Fibroblast of upper back skin (primary cell): ENCODE data around the gene FRMPD1.
"Not testable (repeated sequence)": the region's sequence is repeated elsewhere in the genome, so short reads cannot be mapped to it uniquely, and the experiment has no call there.

Source experiments
- DNase-seq: peaks from one replicate; pipeline ENCODE4 v3.0.0-alpha.2; 2013

Gene FRMPD1

DNA sequence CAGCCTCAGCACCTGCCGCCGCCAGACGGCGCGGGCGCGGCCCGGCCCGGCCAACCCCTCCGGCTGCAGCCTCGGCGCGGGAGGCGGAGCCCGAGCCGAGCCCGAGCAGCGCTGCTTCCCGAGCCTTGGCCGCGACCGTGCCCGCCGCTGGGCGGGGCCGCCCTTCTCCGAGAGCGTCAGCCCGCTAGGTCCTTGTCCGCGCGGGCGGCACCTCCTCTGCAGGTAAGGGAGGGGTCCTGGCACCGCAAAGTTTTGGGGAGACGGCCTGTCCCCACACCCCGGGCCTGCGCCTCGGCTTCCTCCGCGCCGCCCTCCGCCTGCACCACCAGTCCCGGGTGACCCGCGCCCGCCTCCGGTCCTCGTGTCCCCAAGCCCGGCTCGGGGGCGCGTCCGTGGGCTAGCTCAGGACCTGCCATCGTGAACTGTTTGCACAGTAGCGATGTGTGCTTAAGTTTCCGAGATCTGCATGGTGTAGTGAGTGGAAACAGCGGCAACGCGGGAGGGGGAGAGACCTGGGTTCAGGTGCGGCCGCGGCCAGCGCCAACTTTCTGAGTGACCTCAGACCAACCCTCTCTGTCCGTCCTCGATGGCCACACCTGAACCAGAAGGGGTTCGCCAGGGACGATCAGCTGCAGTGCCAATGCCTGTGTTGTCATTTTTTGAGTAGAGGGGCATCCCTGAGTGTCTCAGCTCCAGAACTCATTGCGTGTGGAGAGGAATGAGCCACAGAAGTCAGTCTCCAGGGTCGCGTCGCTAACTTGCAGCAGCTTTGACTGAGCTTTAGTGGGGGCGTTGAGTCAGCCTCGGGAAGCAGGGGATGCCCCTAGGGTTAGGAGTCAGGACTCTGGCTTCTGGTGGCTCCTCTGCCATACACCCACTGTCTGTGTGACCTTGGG is at the start of gene FRMPD1:
FRMPD1 (plus strand) TSS at position 82 of the 896 bp plus-strand sequence. CDS start 41,688 bp downstream, outside the sequence.
- peak; percentile 10 for DNase-seq

DNA sequence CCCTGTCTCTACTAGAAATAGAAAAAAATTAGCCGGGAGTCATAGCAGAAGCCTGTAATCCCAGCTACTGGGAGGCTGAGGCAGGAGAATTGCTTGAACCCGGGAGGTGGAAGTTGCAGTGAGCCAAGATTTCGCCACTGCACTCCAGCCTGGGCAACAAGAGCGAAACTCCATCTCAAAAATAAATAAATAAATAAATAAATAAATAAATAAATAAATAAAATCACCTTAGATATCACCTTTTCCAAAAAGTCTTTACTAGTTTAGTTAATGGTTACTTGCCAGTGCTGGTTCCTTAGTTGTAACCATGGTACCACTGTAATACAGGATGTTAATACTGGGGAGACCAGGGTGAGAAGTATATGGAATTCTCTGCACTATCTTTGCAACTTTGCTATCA is 48.7 kb upstream of the FRMPD1 start:
- not testable (repeated sequence) for DNase-seq

GRCh38 chr9:37602817-37603216 is 47.9 kb upstream of the FRMPD1 start:
- no peak for DNase-seq

GRCh38 chr9:37604296-37604695 is 46.5 kb upstream of the FRMPD1 start:
- DNase-seq: no peak

DNA sequence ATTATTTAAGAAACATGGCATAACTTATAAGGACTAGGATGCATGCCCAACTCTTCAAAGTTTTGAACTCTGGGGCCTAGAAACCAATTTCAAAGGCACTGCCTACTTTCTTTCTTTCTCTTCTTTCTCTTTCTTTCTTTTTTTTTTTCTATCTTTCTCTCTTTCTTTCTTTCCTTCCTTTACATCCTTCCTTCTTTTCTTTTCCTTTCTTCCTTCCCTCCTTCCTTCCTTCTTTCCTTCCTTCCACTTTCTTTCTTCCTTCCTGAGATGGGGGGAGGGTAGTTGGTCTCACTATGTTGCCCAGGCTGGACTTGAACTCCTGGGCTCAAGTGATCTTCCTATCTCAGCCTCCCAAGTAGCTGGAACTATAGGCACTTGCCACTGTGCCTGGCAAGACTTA is 42.5 kb upstream of the FRMPD1 start:
- DNase-seq: no peak

DNA sequence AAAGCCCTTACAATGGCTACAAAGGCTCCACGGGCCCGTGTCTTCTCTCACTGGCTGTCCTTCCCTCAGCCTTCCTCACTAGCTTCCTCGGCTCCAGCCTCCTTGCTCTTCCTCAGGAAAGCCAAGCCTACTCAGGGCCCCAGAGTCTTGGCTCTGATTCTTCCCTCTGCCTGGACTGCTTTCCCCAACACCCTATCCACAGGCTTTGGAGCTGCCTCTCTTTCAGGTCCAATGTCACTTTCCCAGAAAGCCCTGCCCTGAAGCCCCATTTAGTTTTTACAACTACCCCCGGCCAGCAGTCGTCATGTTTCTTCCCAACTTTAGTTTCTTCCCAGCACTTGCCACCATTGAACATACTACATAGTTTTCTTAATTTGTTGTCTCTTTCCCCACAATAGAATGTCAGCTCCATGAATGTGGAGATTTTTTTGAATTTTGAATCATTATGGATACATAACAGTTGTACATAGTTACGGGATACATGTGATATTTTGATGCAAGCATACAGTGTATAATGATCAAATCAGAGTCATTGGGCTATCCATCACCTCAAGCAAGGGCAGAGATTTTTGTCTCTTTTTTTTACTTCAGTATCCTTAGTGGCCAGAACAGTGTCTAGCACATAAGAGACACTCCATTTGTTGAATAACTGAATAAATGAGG is 40.9 kb upstream of the FRMPD1 start:
- no peak for DNase-seq

- no peak for DNase-seq
These were observed 39.7 kb upstream of the FRMPD1 start for GRCh38 chr9:37611014-37611413.

GRCh38 chr9:37611961-37612360 is 38.8 kb upstream of the FRMPD1 start:
- no peak for DNase-seq

GRCh38 chr9:37617161-37617560 is 33.6 kb upstream of the FRMPD1 start:
- DNase-seq: no peak

DNA sequence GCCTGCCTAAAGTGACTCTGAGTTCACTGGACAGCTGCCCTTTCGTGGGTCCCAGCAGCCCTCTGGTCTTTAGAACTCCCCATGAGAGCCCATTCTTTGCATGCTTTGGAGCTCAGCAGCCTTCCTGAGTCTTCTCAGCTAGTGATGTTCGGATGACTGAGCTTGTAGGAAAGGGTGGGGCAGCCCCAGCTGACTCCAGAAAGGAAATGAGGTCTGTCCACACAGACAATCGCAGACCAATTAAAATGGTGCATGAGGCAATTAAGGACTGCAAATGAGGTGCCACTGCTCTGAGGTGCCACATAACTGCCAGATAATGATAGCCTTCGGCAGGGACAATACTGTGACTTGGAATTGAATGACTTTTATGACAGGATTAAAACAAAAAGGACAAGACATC is 32.9 kb upstream of the FRMPD1 start:
- peak; percentile 50 for DNase-seq

GRCh38 chr9:37618817-37619216 is 31.9 kb upstream of the FRMPD1 start:
- peak; percentile 66 for DNase-seq

GRCh38 chr9:37619806-37620205 is 30.9 kb upstream of the FRMPD1 start:
- no peak for DNase-seq

GRCh38 chr9:37620396-37620795 is 30.4 kb upstream of the FRMPD1 start:
- no peak for DNase-seq

DNA sequence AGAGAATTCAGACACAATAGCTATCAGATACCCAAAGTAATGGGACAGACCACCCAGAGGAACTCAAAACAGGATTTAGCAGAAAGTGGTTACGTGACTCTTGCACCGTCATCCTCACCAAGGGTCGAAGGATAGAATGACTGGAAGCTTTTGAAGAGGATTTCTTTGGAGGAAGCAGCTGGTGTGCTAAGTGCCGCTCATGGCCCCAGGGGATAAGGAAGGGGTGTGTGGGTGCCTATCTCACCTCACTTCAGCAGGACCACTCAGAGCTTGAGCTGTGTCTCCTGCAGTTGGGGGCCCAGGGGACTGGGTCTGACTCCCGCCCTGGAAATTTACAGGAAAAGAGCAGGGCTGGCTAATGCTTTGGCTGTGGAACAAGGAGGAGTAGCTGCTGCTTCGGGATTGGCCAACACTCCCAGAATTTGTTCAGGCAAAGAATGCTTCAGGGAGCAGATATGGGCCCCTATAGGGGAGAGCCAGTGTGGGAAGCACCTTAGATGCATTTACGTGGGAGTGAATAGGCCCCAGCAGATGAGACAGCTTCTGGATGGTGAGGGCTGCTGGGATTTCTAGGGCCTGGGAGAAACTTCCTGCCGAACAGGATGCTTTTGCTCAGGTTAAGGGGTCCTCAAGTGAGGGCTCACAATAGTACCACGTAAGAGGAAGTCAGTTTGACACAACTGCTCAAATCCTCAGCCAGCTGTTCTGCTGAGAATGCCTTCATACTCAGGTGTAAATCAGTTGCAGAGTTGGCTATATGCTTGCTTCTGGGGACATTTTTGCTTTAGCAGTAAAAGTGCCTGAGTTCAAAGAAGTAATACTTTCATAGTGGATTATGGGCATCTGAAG is 29.3 kb upstream of the FRMPD1 start:
- no peak for DNase-seq

DNA sequence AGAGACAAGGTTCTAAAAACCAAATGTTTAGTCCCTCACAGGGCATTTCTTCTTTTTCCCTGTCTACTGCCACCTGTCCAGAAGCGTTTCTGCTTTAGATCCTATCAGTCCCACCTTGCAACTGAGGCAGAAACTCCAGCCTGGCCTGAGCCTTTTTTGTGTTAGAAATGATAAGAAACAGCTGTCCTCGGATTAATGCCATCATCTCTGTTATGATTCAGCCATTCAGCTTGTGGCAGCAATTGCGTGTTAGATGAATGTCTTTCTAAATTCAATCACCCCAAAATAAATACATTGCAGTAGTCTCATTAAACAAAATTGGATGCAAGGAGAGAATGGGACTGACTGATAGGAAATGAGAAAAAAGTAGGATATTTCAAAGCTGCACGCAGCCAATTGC is 28.3 kb upstream of the FRMPD1 start:
- DNase-seq: peak; percentile 18

DNA sequence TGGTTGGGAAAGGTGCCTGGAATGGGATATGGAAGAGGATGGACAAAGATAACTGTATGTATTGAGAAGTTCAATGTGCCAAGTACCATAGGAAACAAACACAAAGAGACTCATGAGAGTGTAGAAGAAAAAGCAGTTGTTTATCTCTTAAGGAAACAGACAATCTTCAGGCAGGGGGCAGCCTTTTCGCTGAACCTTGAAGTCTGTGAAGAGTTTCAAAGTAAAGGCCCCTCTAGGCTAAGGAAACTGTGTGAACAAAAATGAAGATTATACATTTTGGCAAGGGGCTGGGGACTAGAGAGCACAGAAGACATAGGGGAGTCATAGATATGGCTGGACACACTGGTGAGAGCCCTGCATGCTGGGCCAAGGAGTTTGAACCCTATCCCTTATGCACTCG is 27.5 kb upstream of the FRMPD1 start:
- DNase-seq: no peak

- no peak for DNase-seq
These were observed 26.7 kb upstream of the FRMPD1 start for GRCh38 chr9:37624073-37624472.

DNA sequence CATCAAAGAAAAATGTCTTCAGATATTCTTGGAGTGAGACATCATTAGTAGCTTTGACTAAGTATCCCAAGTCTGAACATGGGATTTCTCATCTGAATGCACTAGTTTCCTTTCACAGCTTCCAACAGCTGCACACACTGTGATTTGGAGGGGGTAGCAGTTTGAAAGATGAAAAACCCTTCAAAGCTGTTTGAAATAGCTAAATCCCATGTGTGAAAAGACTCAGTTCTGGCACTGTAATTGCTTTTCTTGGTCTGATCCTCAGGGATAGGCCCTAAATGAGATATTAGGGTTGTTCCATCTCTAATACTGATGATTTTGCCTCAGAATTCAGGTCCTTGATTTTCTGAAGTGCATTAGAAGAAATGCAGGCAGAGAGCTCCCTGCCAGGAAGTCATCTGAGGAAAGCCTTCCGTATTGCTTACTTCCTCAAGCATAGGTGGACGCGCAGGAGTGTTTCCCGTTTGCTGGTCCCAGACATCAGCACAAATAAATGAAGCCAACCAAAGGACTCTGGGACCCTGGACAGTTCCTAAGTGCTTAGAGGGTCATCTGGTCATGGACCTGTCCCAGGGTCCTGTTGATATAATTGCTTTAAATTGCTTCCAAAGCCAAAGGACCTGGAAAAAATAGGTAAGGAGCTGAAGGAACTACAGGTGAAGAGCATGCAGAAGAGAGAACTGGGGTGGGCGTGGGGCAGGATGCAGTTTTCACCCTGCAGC is 25.6 kb upstream of the FRMPD1 start:
- DNase-seq: no peak

GRCh38 chr9:37625758-37626147 is 25.0 kb upstream of the FRMPD1 start:
- no peak for DNase-seq

GRCh38 chr9:37626708-37627292 is 24.0 kb upstream of the FRMPD1 start:
- DNase-seq: no peak

DNA sequence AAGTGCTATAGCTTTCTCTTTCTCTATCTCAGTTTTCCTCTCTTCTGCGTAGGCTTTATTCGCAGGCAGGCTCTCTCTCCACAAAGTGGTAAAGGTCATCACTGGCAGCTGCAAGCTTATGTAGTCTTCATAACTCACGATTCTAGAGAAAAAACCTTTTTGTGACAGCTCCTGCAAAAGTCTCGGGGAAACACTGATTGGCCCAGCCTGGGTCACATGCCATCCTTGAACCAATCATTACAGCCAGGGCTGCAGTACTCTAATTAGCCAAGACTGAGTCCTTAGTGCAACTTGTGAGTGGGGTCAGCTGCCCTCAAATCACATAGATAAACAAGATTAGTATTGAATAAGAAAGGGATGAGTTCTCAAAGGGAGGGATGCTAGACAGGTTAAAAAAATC is 18.3 kb upstream of the FRMPD1 start:
- no peak for DNase-seq

GRCh38 chr9:37635808-37636207 is 14.9 kb upstream of the FRMPD1 start:
- no peak for DNase-seq
